Measurements from ENCODE around the gene MTRR. TPM values are rescaled to one million over a fixed set of nuclear protein-coding genes. Genes with fewer than 3 reads are reported as not detected.

MTRR gene
- total and polyA plus RNA-seq, 2 donors (not counting 1 experiment from before 2014, with no cell fraction given): 25.5 to 67.8 TPM

DNA sequence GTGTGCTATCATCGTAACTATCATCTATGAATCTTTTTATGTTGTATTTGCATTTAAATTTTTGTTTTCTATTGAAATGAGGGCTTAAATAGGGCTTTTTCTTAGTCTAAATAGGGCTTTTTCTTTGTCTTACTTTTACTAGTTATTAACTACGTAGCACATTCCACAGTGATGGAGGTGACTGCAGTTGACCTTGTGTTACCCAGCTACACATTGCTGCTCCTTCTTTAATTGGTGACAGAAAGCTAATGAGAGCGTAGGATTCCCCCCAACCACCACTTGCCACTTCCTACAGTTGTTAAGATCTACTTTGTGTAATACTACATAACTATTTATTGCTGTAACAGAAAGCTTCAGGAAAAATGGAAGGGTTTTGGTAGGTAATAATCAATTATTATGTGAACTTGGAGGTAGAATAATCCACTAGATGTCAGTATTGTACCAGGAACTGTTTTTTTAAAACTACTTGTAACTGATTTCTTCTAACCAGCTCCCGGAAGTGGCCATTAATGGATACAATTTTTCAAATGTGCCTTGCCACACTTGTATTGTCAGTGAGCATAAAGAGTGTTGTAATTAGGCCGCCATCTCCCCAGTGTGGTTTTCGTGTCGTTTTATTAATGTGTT lies 18.0 kb downstream of the MTRR start:
- ChIA-PET POLR2A (no interaction called here), CTCF (interaction anchor here (0.8 to 2.3 kb wide), 9 partner anchors 9 to 1321 kb away, joined by 3 to 14 read pairs (median 8); partner anchors contain the start of genes FASTKD3 and MTRR)
- no peak for TF ChIP-seq EZH2 (IDR thresholded peaks at IDR 0.05; ENCODE audit: borderline replicate concordance, insufficient read depth, low read depth, low read length, poor library complexity, severe bottlenecking)
- TF ChIP-seq, protein P1, sequence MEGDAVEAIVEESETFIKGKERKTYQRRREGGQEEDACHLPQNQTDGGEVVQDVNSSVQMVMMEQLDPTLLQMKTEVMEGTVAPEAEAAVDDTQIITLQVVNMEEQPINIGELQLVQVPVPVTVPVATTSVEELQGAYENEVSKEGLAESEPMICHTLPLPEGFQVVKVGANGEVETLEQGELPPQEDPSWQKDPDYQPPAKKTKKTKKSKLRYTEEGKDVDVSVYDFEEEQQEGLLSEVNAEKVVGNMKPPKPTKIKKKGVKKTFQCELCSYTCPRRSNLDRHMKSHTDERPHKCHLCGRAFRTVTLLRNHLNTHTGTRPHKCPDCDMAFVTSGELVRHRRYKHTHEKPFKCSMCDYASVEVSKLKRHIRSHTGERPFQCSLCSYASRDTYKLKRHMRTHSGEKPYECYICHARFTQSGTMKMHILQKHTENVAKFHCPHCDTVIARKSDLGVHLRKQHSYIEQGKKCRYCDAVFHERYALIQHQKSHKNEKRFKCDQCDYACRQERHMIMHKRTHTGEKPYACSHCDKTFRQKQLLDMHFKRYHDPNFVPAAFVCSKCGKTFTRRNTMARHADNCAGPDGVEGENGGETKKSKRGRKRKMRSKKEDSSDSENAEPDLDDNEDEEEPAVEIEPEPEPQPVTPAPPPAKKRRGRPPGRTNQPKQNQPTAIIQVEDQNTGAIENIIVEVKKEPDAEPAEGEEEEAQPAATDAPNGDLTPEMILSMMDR (IDR thresholded peaks at IDR 0.05): peak; percentile 73
- intact Hi-C loops (cut with micrococcal nuclease): loop anchor here (5.0 kb wide), 1 partner anchor 1320 kb away; no protein-coding TSS in a partner anchor
- no peaks in the 10 kb centered on the region for H3K27me3 Mint-ChIP-seq
- DNase-seq (peak; percentile 50), ATAC-seq (ENCODE audit: low read depth) (no peak)
- no peaks in the 10 kb centered on the region for H3K9me3 ChIP-seq (ENCODE audit: control extremely low read depth in 1 of 3, control insufficient read depth in 2 of 3, insufficient read depth in 1 of 3, low read length in 2 of 3)
- no peaks in the 10 kb centered on the region for H3K79me2 ChIP-seq (ENCODE audit: control insufficient read depth, insufficient read depth, low read length)
- no peak overlapping the region for H3K4me2 ChIP-seq (replicated peaks; ENCODE audit: low read depth, low read length, poor library complexity, severe bottlenecking)
- 0% methylated on average over 1 of the region's 7 CpGs for WGBS (ENCODE audit: insufficient coverage)
- no peaks in the 10 kb centered on the region for H3K4me1 Mint-ChIP-seq
- H4K20me1 ChIP-seq (ENCODE audit: control insufficient read depth, insufficient read depth, low read length, poor library complexity, severe bottlenecking): peaks cover 6% of the 10 kb centered on the region
- H3K4me3 ChIP-seq (ENCODE audit: control extremely low read depth in 1 of 5, extremely low read depth in 1 of 5, insufficient read depth in 1 of 5, low read depth in 2 of 5, low read length in 4 of 5): no peak overlapping the region
- no peak overlapping the region for H3K4me3 Mint-ChIP-seq
- H2AFZ ChIP-seq (ENCODE audit: insufficient read depth, low read depth, low read length, poor library complexity, severe bottlenecking): no peak overlapping the region
- H3K9me3 Mint-ChIP-seq (ENCODE audit: insufficient read depth): no peaks in the 10 kb centered on the region
- H3K4me1 ChIP-seq (ENCODE audit: control insufficient read depth in 2 of 2, insufficient read depth in 2 of 2, low read length in 2 of 2): no peaks in the 10 kb centered on the region
- H3K36me3 ChIP-seq (replicated peaks in 1 of 2; ENCODE audit: control extremely low read depth in 1 of 2, control insufficient read depth in 1 of 2, extremely low read depth in 1 of 2, insufficient read depth in 2 of 2, low read length in 1 of 2): peaks cover 18 to 52% of the 10 kb centered on the region in 2 experiments
- no peak overlapping the region for H3K9ac ChIP-seq (ENCODE audit: low read length)
- H3K27me3 ChIP-seq (replicated peaks in 1 of 4; ENCODE audit: control extremely low read depth in 1 of 4, control insufficient read depth in 3 of 4, insufficient read depth in 4 of 4, low read length in 3 of 4): no peaks in the 10 kb centered on the region
- no peak overlapping the region for H3K27ac Mint-ChIP-seq
- no peak overlapping the region for H3K27ac ChIP-seq (ENCODE audit: low read length in 2 of 2)

DNA sequence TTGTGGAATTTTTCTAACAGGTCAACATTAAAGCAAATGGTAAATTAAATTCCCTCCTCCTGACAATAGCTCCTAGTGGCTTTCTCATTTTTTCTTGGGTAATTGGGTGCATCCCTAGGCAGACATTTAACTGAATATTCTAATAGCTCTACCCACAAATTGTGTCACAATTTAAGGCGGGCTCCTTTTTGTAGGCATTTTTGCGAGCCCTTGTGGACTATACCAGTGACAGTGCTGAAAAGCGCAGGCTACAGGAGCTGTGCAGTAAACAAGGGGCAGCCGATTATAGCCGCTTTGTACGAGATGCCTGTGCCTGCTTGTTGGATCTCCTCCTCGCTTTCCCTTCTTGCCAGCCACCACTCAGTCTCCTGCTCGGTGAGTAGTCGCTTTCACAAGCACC lies 20.0 kb downstream of the MTRR start:
- Mint-ChIP-seq H3K27ac (no peak overlapping the region), H3K4me3 (no peak overlapping the region), H3K9me3 (ENCODE audit: insufficient read depth) (no peaks in the 10 kb centered on the region), H3K27me3 (no peaks in the 10 kb centered on the region), H3K4me1 (no peaks in the 10 kb centered on the region)
- Histone ChIP-seq H2AFZ (ENCODE audit: insufficient read depth, low read depth, low read length, poor library complexity, severe bottlenecking) (no peak overlapping the region), H3K4me1 (ENCODE audit: control insufficient read depth in 2 of 2, insufficient read depth in 2 of 2, low read length in 2 of 2) (no peaks in the 10 kb centered on the region), H3K9ac (ENCODE audit: low read length) (no peak overlapping the region), H3K27ac (ENCODE audit: low read length in 2 of 2) (no peak overlapping the region), H3K27me3 (replicated peaks in 1 of 4; ENCODE audit: control extremely low read depth in 1 of 4, control insufficient read depth in 3 of 4, insufficient read depth in 4 of 4, low read length in 3 of 4) (no peaks in the 10 kb centered on the region), H4K20me1 (ENCODE audit: control insufficient read depth, insufficient read depth, low read length, poor library complexity, severe bottlenecking) (no peaks in the 10 kb centered on the region), H3K4me3 (ENCODE audit: control extremely low read depth in 1 of 5, extremely low read depth in 1 of 5, insufficient read depth in 1 of 5, low read depth in 2 of 5, low read length in 4 of 5) (no peak overlapping the region), H3K79me2 (ENCODE audit: control insufficient read depth, insufficient read depth, low read length) (no peaks in the 10 kb centered on the region), H3K4me2 (replicated peaks; ENCODE audit: low read depth, low read length, poor library complexity, severe bottlenecking) (no peak overlapping the region), H3K36me3 (replicated peaks in 1 of 2; ENCODE audit: control extremely low read depth in 1 of 2, control insufficient read depth in 1 of 2, extremely low read depth in 1 of 2, insufficient read depth in 2 of 2, low read length in 1 of 2) (peaks cover 21 to 50% of the 10 kb centered on the region in 2 experiments), H3K9me3 (ENCODE audit: control extremely low read depth in 1 of 3, control insufficient read depth in 2 of 3, insufficient read depth in 1 of 3, low read length in 2 of 3) (no peaks in the 10 kb centered on the region)
- TF ChIP-seq EZH2 (IDR thresholded peaks at IDR 0.05; ENCODE audit: borderline replicate concordance, insufficient read depth, low read depth, low read length, poor library complexity, severe bottlenecking): no peak
- TF ChIP-seq, protein P1 (IDR thresholded peaks at IDR 0.05): no peak
- POLR2A ChIA-PET: no interaction called here
- ATAC-seq (ENCODE audit: low read depth): no peak
- WGBS (ENCODE audit: insufficient coverage): 89% methylated on average over 6 of the region's 9 CpGs
- CTCF ChIA-PET: interaction anchor here (0.5 kb wide), 1 partner anchor 8 kb away, joined by 4 read pairs; no protein-coding TSS in a partner anchor
- intact Hi-C loops (cut with micrococcal nuclease): loop anchor here (5.0 kb wide), 1 partner anchor 1318 kb away; no protein-coding TSS in a partner anchor
- DNase-seq: no peak

All from B cell (primary cell).